Liver (tissue), 3 donors: ENCODE data around the gene TRABD.

Source experiments
- JUND ChIP-seq, 2 donors: IDR thresholded peaks; 2 replicates each; pipeline ENCODE4 v1.6.1; 2016; ENCODE audit warnings: antibody characterized with exemption in 2 of 2
- TAF1 ChIP-seq: conservative IDR thresholded peaks from 2 replicates; pipeline ENCODE4 v1.6.1; 2016; ENCODE audit warnings: antibody characterized with exemption, mild to moderate bottlenecking
- YY1 ChIP-seq: IDR thresholded peaks from 2 replicates; pipeline ENCODE4 v1.6.1; 2016; ENCODE audit warnings: antibody characterized with exemption, mild to moderate bottlenecking
- TF ChIP-seq, protein P1 (sequence below): fragments of 150-350 bp; IDR thresholded peaks from 2 replicates; pipeline ENCODE4 v1.5.1; 2017; ENCODE audit warnings: improper control_type of control experiment, low read depth, low read length; ENCODE audit not compliant: missing input control
- TF ChIP-seq, protein P2 (sequence below): IDR thresholded peaks from 2 replicates; pipeline ENCODE4 v1.6.1; 2016; ENCODE audit warnings: antibody characterized with exemption, mild to moderate bottlenecking
- donor health status: healthy.
- donor health status: healthy.

DNA sequence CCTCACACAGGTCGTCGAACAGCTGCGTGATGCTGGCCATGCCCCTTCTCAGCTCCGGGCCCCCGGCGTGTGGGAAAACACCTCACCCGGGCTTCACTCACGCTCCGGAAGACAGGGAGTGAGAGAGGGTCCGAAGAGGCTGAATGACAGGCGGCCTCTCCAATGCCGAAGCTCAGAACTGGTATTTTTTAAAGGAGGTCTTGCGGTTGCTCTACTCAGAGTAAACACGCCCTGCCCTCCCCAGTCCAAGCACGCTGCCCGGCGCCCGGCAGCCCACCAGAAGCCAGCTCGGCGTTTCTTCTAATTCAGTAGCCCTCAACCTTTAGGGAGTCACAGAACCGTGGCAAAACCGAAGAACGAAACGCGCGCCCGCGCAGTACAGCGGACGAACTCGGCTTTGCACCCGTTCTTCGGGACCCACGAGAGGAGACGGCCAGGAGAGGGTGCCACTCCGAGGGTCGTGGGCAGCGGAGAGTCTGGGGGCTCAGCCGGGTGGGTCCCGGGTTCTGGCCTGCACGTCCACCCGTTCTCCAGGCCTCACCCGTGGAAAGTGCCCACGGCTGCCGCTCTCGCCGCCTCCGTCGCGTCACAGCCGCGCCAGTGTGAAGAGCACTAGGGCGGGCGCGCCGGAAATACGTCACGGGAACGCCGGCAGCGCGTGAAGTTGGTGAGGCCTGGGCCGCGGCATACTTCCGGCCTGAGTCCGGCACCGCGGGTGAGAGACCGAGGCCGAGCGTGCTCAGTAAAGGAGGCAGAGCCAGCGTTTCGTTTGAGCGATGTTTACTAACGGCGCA lies 58.9 kb downstream of the TRABD start, which contains the start of gene TUBGCP6:
- TF ChIP-seq TAF1 (no peak), JUND (IDR thresholded peaks at IDR 0.05) (no peak), YY1 (peak; percentile 72)
- TF ChIP-seq, protein P1, sequence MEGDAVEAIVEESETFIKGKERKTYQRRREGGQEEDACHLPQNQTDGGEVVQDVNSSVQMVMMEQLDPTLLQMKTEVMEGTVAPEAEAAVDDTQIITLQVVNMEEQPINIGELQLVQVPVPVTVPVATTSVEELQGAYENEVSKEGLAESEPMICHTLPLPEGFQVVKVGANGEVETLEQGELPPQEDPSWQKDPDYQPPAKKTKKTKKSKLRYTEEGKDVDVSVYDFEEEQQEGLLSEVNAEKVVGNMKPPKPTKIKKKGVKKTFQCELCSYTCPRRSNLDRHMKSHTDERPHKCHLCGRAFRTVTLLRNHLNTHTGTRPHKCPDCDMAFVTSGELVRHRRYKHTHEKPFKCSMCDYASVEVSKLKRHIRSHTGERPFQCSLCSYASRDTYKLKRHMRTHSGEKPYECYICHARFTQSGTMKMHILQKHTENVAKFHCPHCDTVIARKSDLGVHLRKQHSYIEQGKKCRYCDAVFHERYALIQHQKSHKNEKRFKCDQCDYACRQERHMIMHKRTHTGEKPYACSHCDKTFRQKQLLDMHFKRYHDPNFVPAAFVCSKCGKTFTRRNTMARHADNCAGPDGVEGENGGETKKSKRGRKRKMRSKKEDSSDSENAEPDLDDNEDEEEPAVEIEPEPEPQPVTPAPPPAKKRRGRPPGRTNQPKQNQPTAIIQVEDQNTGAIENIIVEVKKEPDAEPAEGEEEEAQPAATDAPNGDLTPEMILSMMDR: peak; percentile 23
- TF ChIP-seq, protein P2, sequence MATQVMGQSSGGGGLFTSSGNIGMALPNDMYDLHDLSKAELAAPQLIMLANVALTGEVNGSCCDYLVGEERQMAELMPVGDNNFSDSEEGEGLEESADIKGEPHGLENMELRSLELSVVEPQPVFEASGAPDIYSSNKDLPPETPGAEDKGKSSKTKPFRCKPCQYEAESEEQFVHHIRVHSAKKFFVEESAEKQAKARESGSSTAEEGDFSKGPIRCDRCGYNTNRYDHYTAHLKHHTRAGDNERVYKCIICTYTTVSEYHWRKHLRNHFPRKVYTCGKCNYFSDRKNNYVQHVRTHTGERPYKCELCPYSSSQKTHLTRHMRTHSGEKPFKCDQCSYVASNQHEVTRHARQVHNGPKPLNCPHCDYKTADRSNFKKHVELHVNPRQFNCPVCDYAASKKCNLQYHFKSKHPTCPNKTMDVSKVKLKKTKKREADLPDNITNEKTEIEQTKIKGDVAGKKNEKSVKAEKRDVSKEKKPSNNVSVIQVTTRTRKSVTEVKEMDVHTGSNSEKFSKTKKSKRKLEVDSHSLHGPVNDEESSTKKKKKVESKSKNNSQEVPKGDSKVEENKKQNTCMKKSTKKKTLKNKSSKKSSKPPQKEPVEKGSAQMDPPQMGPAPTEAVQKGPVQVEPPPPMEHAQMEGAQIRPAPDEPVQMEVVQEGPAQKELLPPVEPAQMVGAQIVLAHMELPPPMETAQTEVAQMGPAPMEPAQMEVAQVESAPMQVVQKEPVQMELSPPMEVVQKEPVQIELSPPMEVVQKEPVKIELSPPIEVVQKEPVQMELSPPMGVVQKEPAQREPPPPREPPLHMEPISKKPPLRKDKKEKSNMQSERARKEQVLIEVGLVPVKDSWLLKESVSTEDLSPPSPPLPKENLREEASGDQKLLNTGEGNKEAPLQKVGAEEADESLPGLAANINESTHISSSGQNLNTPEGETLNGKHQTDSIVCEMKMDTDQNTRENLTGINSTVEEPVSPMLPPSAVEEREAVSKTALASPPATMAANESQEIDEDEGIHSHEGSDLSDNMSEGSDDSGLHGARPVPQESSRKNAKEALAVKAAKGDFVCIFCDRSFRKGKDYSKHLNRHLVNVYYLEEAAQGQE: peak; percentile 8
